ENCODE data around the gene RPL3. TPM values are rescaled to one million over a fixed set of nuclear protein-coding genes. Genes with fewer than 3 reads are reported as not detected.

Gene RPL3
- total and polyA plus RNA-seq, 3 experiments from 2014 or later = 2,574 to 3,654 (median 2,607) TPM

- H3K4me3 ChIP-seq (ENCODE audit: low read length) = no peak overlapping the region
- Mint-ChIP-seq H3K27ac (peak overlapping the region in 2 of 8 donors; percentile 41 to 89), H3K36me3 (peaks cover 0 to 35% (median 5%) of the 10 kb centered on the region in 3 donors), H3K9me3 (no peaks in the 10 kb centered on the region), H3K4me1 (peaks cover 16 to 43% (median 16%) of the 10 kb centered on the region in 3 donors), H3K27me3 (peaks cover 0 to 3% of the 10 kb centered on the region in 2 donors), H3K4me3 (peak overlapping the region in 1 of 7 donors; percentile 66)
- H3K4me1 ChIP-seq (ENCODE audit: insufficient read depth, low read length) = peaks cover 2% of the 10 kb centered on the region
- H3K27ac ChIP-seq (ENCODE audit: low read depth, low read length) = no peak overlapping the region
- H3K9me3 ChIP-seq (ENCODE audit: low read length) = no peaks in the 10 kb centered on the region
- no peak for DNase-seq
- ChIA-PET POLR2A (no interaction called here), CTCF (interaction anchor here (0.7 to 4.7 kb wide), 10 partner anchors 9 to 306 kb away, joined by 3 to 104 read pairs (median 6); no protein-coding TSS in a partner anchor)
- H3K36me3 ChIP-seq (ENCODE audit: insufficient read depth, low read length) = peaks cover 28% of the 10 kb centered on the region
- H3K27me3 ChIP-seq (ENCODE audit: insufficient read depth, low read length, poor library complexity, severe bottlenecking) = no peaks in the 10 kb centered on the region
These were observed 10.0 kb downstream of the RPL3 start for GRCh38 chr22:39309364-39309861.

- Mint-ChIP-seq H3K27ac (peak overlapping the region in 4 of 8 donors; percentile 19 to 71 (median 59)), H3K4me1 (peaks cover 14 to 39% (median 16%) of the 10 kb centered on the region in 3 donors), H3K36me3 (peaks cover 0 to 29% (median 4%) of the 10 kb centered on the region in 3 donors), H3K4me3 (peak overlapping the region in 2 of 7 donors; percentile 23 to 78), H3K9me3 (no peaks in the 10 kb centered on the region), H3K27me3 (peaks cover 0 to 3% of the 10 kb centered on the region in 2 donors)
- Histone ChIP-seq H3K4me1 (ENCODE audit: insufficient read depth, low read length) (no peaks in the 10 kb centered on the region), H3K36me3 (ENCODE audit: insufficient read depth, low read length) (peaks cover 22% of the 10 kb centered on the region), H3K27me3 (ENCODE audit: insufficient read depth, low read length, poor library complexity, severe bottlenecking) (no peaks in the 10 kb centered on the region), H3K4me3 (ENCODE audit: low read length) (no peak overlapping the region), H3K9me3 (ENCODE audit: low read length) (no peaks in the 10 kb centered on the region), H3K27ac (ENCODE audit: low read depth, low read length) (peak overlapping the region; percentile 12)
- POLR2A ChIA-PET = no interaction called here
- no peak for DNase-seq
- CTCF ChIA-PET = interaction anchor here (1.0 to 8.1 kb wide), 8 partner anchors 10 to 305 kb away, joined by 3 to 113 read pairs (median 10); no protein-coding TSS in a partner anchor
These were observed 10.6 kb downstream of the RPL3 start for GRCh38 chr22:39308614-39309363.

DNA sequence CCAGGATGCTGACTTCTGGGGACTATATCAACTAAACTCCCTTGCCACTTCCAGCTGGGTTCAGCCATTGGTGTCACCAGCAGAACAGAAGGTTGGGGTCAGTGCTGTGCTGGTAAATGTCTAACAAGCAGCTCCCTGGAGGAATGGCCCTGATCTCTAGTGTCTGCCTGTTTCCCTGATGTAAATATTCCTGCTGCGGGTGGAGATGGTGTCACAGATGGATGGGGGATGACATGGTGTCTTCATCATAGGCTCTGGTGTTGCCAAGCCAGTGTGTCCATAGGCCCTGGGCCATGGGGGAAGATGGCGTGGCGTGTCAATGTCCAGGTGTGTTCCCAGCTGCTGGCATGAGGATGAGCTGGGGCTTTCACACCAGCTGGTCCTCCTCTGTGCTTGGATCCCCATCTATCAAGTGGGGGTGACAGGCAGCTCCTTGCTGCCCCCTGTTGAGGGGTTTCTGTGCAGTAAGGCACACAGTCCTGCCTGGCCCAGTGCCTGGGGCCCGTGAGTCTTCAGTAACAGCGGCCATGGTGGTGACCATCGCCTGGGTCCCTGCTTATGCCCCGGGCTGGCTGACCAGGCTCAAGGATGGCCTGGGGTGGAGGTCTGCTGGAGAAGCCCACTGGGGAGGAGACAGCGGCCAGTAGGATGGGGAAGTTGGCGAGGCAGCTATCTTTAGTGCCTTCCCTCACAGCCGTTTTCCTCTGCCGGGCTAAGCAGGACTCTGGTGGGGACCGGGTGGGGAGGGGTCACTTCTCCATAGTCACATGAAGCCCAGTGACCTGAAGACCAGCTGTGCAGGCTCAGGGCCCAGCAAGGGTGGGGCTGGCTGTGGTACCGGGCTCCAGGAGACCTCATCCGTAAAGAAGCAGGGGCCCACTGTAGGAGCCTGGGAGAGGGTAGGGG is 12.7 kb downstream of the RPL3 start:
- POLR2A ChIA-PET = interaction anchor here (0.6 to 2.0 kb wide), 3 partner anchors 10 to 136 kb away, joined by 3 to 11 read pairs (median 5); partner anchors contain the start of gene RPL3
- CTCF ChIA-PET = interaction anchor here (0.6 to 8.1 kb wide), 23 partner anchors 8 to 300 kb away, joined by 3 to 113 read pairs (median 4); partner anchors contain the start of gene RPL3

GRCh38 chr22:39303892-39304671 is 15.3 kb downstream of the RPL3 start:
- no peak for DNase-seq
- ChIA-PET POLR2A (no interaction called here), CTCF (interaction anchor here (1.2 to 8.1 kb wide), 4 partner anchors 11 to 131 kb away, joined by 3 to 113 read pairs (median 4); no protein-coding TSS in a partner anchor)
- H3K9me3 ChIP-seq (ENCODE audit: low read length) = no peaks in the 10 kb centered on the region
- no peaks in the 10 kb centered on the region for H3K9me3 Mint-ChIP-seq
- H3K27me3 Mint-ChIP-seq = peaks cover 13 to 21% of the 10 kb centered on the region in 2 donors
- no peaks in the 10 kb centered on the region for H3K27me3 ChIP-seq (ENCODE audit: insufficient read depth, low read length, poor library complexity, severe bottlenecking)
- no peaks in the 10 kb centered on the region for H3K36me3 Mint-ChIP-seq
- H3K4me3 ChIP-seq (ENCODE audit: low read length) = no peak overlapping the region
- H3K4me1 Mint-ChIP-seq = peaks cover 13 to 26% (median 17%) of the 10 kb centered on the region in 3 donors
- no peaks in the 10 kb centered on the region for H3K4me1 ChIP-seq (ENCODE audit: insufficient read depth, low read length)
- no peak overlapping the region for H3K27ac Mint-ChIP-seq
- no peaks in the 10 kb centered on the region for H3K36me3 ChIP-seq (ENCODE audit: insufficient read depth, low read length)
- no peak overlapping the region for H3K4me3 Mint-ChIP-seq
- no peak overlapping the region for H3K27ac ChIP-seq (ENCODE audit: low read depth, low read length)

More for the DNA sequence above, 12.7 kb downstream of the RPL3 start:
- H3K36me3 Mint-ChIP-seq = peaks cover 0 to 8% (median 0%) of the 10 kb centered on the region in 3 donors
- peaks cover 0 to 2% of the 10 kb centered on the region in 2 donors for H3K27me3 Mint-ChIP-seq
- peak overlapping the region in 2 of 8 donors; percentile 4 to 65 for H3K27ac Mint-ChIP-seq
- Histone ChIP-seq H3K4me3 (ENCODE audit: low read length) (no peak overlapping the region), H3K4me1 (ENCODE audit: insufficient read depth, low read length) (no peaks in the 10 kb centered on the region), H3K9me3 (ENCODE audit: low read length) (no peaks in the 10 kb centered on the region), H3K36me3 (ENCODE audit: insufficient read depth, low read length) (peaks cover 3% of the 10 kb centered on the region), H3K27ac (ENCODE audit: low read depth, low read length) (no peak overlapping the region), H3K27me3 (ENCODE audit: insufficient read depth, low read length, poor library complexity, severe bottlenecking) (no peaks in the 10 kb centered on the region)
- DNase-seq = peak; percentile 27 to 67 (median 32)
- H3K4me3 Mint-ChIP-seq = no peak overlapping the region
- no peaks in the 10 kb centered on the region for H3K9me3 Mint-ChIP-seq
- peaks cover 14 to 31% (median 16%) of the 10 kb centered on the region in 3 donors for H3K4me1 Mint-ChIP-seq

DNA sequence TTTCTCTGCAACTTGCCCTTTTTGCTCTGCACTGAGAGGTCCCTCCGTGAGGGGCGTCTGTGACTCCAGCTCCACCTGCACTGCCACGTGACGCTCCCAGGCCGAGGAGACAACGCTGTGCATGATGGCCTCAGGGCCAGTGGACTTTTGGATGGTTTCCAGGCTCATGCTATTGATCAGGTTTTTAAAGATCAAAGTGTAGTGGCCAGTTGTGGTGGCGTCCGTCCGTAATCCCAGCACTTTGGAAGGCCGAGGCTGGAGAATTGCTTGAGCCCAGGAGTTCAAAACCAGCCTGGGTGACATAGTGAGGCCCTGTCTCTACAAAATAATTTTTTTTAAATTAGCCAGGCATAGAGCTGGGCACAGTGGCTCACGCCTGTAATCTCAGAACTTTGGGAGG is 16.1 kb downstream of the RPL3 start:
- ChIA-PET POLR2A (no interaction called here), CTCF (interaction anchor here (1.2 to 8.1 kb wide), 4 partner anchors 7 to 131 kb away, joined by 3 to 113 read pairs (median 4); no protein-coding TSS in a partner anchor)
- peaks cover 10 to 19% (median 12%) of the 10 kb centered on the region in 3 donors for H3K4me1 Mint-ChIP-seq
- H3K4me3 Mint-ChIP-seq = no peak overlapping the region
- no peak for DNase-seq
- Histone ChIP-seq H3K4me3 (ENCODE audit: low read length) (no peak overlapping the region), H3K27ac (ENCODE audit: low read depth, low read length) (no peak overlapping the region), H3K36me3 (ENCODE audit: insufficient read depth, low read length) (no peaks in the 10 kb centered on the region), H3K4me1 (ENCODE audit: insufficient read depth, low read length) (no peaks in the 10 kb centered on the region), H3K27me3 (ENCODE audit: insufficient read depth, low read length, poor library complexity, severe bottlenecking) (no peaks in the 10 kb centered on the region), H3K9me3 (ENCODE audit: low read length) (no peaks in the 10 kb centered on the region)
- no peaks in the 10 kb centered on the region for H3K36me3 Mint-ChIP-seq
- no peaks in the 10 kb centered on the region for H3K9me3 Mint-ChIP-seq
- H3K27me3 Mint-ChIP-seq = peaks cover 13 to 22% of the 10 kb centered on the region in 2 donors
- no peak overlapping the region for H3K27ac Mint-ChIP-seq

DNA sequence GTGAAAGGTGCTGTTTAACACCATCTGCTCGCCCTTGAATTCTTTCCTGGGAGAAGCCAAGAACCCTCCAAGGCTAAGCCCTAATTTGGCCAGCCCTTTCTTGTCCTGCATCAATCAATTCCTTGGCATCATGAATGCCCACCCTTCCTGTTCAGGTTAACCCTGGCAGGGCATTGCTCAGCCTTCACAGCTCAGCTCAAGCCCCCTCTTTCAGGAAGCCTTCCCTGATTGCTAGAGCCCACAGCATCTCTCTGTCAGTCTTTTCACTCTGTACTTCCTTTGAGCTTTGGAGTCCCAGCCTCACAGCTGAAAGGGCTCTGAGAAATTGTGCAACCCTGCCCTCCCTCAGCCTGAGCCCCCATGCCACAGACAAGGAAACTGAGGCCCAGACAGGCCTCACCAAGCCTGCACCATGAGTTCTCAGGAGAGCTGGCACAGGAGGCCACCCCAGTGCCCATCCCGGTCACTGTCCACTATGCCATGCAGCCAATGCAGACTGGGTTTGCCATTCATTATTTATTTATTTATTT is 16.9 kb downstream of the RPL3 start:
- no peak for DNase-seq
- ChIA-PET CTCF (interaction anchor here (1.1 to 8.1 kb wide), 3 partner anchors 8 to 130 kb away, joined by 4 to 113 read pairs (median 4); no protein-coding TSS in a partner anchor), POLR2A (no interaction called here)
- peaks cover 9 to 17% (median 17%) of the 10 kb centered on the region in 3 donors for H3K4me1 Mint-ChIP-seq
- H3K36me3 Mint-ChIP-seq = no peaks in the 10 kb centered on the region
- no peak overlapping the region for H3K4me3 ChIP-seq (ENCODE audit: low read length)
- H3K27ac ChIP-seq (ENCODE audit: low read depth, low read length) = no peak overlapping the region
- peaks cover 13 to 28% of the 10 kb centered on the region in 2 donors for H3K27me3 Mint-ChIP-seq
- H3K27ac Mint-ChIP-seq = no peak overlapping the region
- no peaks in the 10 kb centered on the region for H3K36me3 ChIP-seq (ENCODE audit: insufficient read depth, low read length)
- no peak overlapping the region for H3K4me3 Mint-ChIP-seq
- H3K9me3 ChIP-seq (ENCODE audit: low read length) = no peaks in the 10 kb centered on the region
- no peaks in the 10 kb centered on the region for H3K4me1 ChIP-seq (ENCODE audit: insufficient read depth, low read length)
- no peaks in the 10 kb centered on the region for H3K27me3 ChIP-seq (ENCODE audit: insufficient read depth, low read length, poor library complexity, severe bottlenecking)
- no peaks in the 10 kb centered on the region for H3K9me3 Mint-ChIP-seq

DNA sequence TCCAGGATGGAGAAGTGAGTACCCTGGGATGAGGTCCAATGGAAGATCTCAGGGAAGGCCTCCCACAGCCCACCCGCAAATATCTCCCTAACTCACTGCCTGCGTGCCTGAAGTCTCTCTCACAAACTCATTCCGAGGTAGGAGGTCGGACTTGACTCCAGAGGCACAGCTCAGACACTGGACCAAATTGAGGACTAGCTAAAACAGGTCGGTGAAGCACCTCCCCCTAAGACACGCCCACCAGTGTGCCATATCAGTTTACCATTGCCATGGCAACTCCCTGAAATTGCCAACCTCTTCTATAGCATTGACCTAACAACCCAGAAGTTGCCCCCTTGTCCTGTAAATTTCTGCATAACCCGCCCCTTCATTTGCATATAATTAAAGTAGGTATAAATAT is 17.5 kb downstream of the RPL3 start:
- CTCF ChIA-PET = interaction anchor here (1.1 to 8.1 kb wide), 3 partner anchors 9 to 129 kb away, joined by 4 to 113 read pairs (median 4); no protein-coding TSS in a partner anchor
- peaks cover 14 to 28% of the 10 kb centered on the region in 2 donors for H3K27me3 Mint-ChIP-seq
- peaks cover 9 to 17% (median 17%) of the 10 kb centered on the region in 3 donors for H3K4me1 Mint-ChIP-seq
- POLR2A ChIA-PET = no interaction called here
- Histone ChIP-seq H3K27me3 (ENCODE audit: insufficient read depth, low read length, poor library complexity, severe bottlenecking) (no peaks in the 10 kb centered on the region), H3K4me1 (ENCODE audit: insufficient read depth, low read length) (no peaks in the 10 kb centered on the region), H3K36me3 (ENCODE audit: insufficient read depth, low read length) (no peaks in the 10 kb centered on the region), H3K9me3 (ENCODE audit: low read length) (no peaks in the 10 kb centered on the region), H3K27ac (ENCODE audit: low read depth, low read length) (no peak overlapping the region), H3K4me3 (ENCODE audit: low read length) (no peak overlapping the region)
- H3K27ac Mint-ChIP-seq = peak overlapping the region in 1 of 8 donors; percentile 89
- H3K36me3 Mint-ChIP-seq = no peaks in the 10 kb centered on the region
- no peak for DNase-seq
- no peak overlapping the region for H3K4me3 Mint-ChIP-seq
- no peaks in the 10 kb centered on the region for H3K9me3 Mint-ChIP-seq

Measured in CD8-positive, alpha-beta memory T cell (primary cell).